Middle frontal gyrus (tissue), 1 donor: ENCODE data around the gene SIMC1.
"Not testable (repeated sequence)": the region's sequence is repeated elsewhere in the genome, so short reads cannot be mapped to it uniquely, and the experiment has no call there.

Source experiments
- DNase-seq: peaks from one replicate; pipeline ENCODE4 v3.0.0-alpha.2; 2015; ENCODE audit warnings: low spot score; ENCODE audit errors: extremely low spot score

SIMC1 gene

GRCh38 chr5:176237971-176238644 is at the start of gene SIMC1:
Gene SIMC1, plus strand, starts transcription at chr5:176238424. Its CDS starts 85 bp downstream, at chr5:176238509.
- DNase-seq = not testable (repeated sequence)

- DNase-seq = no peak
These were observed 49.6 kb upstream of the SIMC1 start for GRCh38 chr5:176188506-176189193.

GRCh38 chr5:176189857-176190256 is 48.4 kb upstream of the SIMC1 start:
- no peak for DNase-seq

- DNase-seq = no peak
These were observed 47.1 kb upstream of the SIMC1 start for GRCh38 chr5:176190886-176191755.

GRCh38 chr5:176192094-176192721 is 46.0 kb upstream of the SIMC1 start:
- no peak for DNase-seq

- not testable (repeated sequence) for DNase-seq
These were observed 45.5 kb upstream of the SIMC1 start for GRCh38 chr5:176192722-176193117.

GRCh38 chr5:176193636-176194035 is 44.6 kb upstream of the SIMC1 start:
- not testable (repeated sequence) for DNase-seq

- DNase-seq = not testable (repeated sequence)
These were observed 43.8 kb upstream of the SIMC1 start for GRCh38 chr5:176194238-176195083.

GRCh38 chr5:176195084-176195413 is 43.2 kb upstream of the SIMC1 start:
- DNase-seq = not testable (repeated sequence)

- not testable (repeated sequence) for DNase-seq
These were observed 42.6 kb upstream of the SIMC1 start for GRCh38 chr5:176195487-176196207.

GRCh38 chr5:176196781-176197180 is 41.4 kb upstream of the SIMC1 start:
- DNase-seq = not testable (repeated sequence)

- not testable (repeated sequence) for DNase-seq
These were observed 40.9 kb upstream of the SIMC1 start for GRCh38 chr5:176197234-176197858.

- not testable (repeated sequence) for DNase-seq
These were observed 39.9 kb upstream of the SIMC1 start for GRCh38 chr5:176198299-176198698.

GRCh38 chr5:176198991-176199733 is 39.1 kb upstream of the SIMC1 start:
- DNase-seq = not testable (repeated sequence)

GRCh38 chr5:176199803-176200399 is 38.3 kb upstream of the SIMC1 start:
- DNase-seq = not testable (repeated sequence)

- no peak for DNase-seq
These were observed 36.4 kb upstream of the SIMC1 start for GRCh38 chr5:176201811-176202210.

- no peak for DNase-seq
These were observed 35.1 kb upstream of the SIMC1 start for GRCh38 chr5:176203086-176203485.

GRCh38 chr5:176203535-176203934 is 34.7 kb upstream of the SIMC1 start:
- DNase-seq = not testable (repeated sequence)
